GM21526 (cell line): Measurements from ENCODE around the gene CD300C.
"Not testable (repeated sequence)": the region's sequence is repeated elsewhere in the genome, so short reads cannot be mapped to it uniquely, and the experiment has no call there.

Experiments used
- ATAC-seq: cut with Tn5 transposase; IDR thresholded peaks from one replicate; pipeline ENCODE4 v1.9.1; 2021; ENCODE audit warnings: moderate library complexity; ENCODE audit not compliant: unreplicated experiment, low FRiP score

CD300C gene

GRCh38 chr17:74515941-74516340 is 30.0 kb downstream of the CD300C start:
- no peak for ATAC-seq

- ATAC-seq = no peak
These were observed 31.1 kb downstream of the CD300C start for GRCh38 chr17:74514632-74515334.

DNA sequence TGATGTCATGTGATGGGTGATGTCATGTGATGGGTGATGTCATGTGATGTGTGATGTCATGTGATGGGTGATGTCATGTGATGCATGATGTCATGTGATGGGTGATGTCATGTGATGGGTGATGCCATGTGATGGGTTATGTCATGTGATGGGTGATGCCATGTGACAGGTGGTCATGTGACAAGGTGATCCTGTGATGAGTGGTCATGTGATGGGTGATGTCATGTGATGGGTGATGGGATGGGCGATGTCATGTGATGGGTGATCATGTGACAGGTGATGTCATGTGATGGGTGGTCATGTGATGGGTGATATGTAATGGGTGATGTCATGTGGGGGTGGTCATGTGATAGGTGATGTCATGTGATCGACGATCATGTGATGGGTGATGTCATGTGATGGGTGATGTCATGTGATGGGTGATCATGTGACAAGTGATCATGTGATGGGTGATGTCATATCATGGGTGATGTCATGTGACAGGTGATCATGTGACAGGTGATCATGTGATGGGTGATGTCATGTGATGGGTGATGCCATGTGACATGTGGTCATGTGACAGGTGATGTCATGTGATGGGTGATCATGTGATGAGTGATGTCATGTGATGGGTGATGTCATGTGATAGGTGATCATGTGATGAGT is 31.8 kb downstream of the CD300C start:
- ATAC-seq = no peak

DNA sequence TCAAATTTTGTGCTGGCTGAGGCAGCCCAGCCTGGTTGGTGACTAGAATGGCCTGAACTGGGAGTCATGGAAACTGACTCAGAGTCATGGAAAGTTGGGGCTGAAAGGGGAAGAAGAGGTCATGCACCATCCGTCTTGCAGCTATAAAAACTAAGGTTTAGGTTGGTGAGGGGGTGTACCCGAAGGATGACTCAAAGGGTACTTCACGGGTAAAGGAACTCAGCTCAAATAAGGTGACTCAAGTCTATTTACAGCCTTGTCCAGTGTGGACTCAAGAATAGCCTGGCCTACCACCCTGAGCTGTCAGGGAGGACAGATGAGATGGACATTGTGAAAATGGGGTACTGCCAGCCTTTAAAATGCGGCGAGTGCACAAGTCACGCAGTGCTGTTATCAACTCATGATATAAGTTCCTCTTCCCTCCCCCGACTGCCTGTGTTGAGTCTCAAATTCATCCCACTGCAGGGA is 33.3 kb downstream of the CD300C start:
- no peak for ATAC-seq

DNA sequence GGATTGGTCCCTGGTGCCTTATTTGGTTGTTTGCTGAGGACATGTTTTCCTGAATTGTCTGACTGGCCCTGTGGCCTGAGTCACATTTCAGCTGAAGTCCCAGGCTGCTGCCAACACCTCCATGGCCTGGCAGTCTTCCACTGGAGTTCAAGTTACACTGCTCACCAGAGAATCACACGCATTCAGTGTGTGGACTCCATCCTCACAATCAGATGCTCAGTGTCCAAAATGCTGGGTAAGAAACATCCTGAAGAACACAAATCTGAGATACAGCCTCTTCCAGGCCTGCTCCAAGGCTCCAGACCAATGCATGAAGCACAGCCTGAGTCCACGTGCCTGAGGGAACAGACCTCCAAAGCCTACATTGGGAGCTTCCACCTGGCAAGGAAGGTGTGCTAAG is 33.9 kb downstream of the CD300C start:
- ATAC-seq = no peak

DNA sequence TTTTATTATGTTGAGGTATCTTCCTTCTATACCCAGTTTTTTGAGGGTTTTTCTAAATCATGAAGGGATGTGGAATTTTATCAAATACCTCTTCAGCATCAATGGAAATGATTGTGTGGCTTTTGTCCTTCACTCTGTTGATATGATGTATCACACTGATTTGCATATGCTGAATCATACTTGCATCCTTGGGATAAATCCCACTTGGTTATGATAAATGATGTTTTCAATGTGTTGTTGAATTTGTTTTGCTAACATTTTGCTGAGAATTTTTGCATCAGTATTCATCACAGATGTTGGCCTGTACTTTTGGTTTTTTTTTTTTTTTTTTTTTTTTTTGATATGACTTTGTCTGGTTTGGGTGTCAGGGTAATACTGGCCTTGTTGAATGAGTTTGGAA is 37.8 kb downstream of the CD300C start:
- no peak for ATAC-seq

DNA sequence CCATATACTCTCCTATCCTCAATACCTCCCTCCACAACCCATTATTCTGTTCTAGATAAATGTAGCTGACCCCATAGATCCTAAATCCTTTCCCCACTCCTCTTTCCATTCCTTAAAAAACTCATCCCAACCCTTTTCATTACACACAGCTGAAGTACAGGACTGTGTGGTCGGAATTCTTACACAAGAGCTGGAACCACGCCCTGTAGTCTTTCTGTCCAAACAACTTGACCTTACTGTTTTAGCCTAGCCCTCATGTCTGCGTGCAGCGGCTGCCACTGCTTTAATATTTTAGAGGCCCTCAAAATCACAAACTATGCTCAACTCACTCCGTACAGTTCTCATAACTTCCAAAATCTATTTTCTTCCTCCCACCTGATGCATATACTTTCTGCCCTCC is 42.0 kb downstream of the CD300C start:
- not testable (repeated sequence) for ATAC-seq

- ATAC-seq = no peak
These were observed 43.1 kb downstream of the CD300C start for GRCh38 chr17:74502861-74503260.

GRCh38 chr17:74499992-74500391 is 45.9 kb downstream of the CD300C start:
- ATAC-seq = no peak

- no peak for ATAC-seq
These were observed 48.4 kb downstream of the CD300C start for GRCh38 chr17:74497471-74497870.

DNA sequence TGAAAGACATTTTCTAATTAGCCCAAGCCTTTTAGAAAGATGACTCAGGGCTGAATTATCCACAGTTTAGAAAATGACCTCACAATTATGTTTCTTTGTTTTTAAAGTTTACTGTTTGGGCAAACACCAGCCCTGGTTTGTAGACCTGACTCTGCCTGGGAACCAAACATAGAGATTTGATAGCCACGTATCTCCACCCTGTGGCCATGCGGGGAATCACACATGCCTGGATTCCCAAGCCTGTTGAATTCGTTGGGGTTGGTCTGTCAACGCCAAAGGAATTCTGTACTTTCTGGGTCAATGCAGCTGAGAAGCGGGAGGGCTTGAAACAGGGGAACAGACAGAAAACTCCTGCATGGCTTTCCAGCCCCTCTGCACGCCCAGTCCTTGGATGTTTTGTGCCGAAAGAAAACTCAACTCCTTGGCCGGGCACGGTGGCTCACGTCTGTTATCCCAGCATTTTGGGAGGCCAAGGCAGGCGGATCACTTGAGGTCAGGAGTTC is 52.5 kb downstream of the CD300C start:
- no peak for ATAC-seq

DNA sequence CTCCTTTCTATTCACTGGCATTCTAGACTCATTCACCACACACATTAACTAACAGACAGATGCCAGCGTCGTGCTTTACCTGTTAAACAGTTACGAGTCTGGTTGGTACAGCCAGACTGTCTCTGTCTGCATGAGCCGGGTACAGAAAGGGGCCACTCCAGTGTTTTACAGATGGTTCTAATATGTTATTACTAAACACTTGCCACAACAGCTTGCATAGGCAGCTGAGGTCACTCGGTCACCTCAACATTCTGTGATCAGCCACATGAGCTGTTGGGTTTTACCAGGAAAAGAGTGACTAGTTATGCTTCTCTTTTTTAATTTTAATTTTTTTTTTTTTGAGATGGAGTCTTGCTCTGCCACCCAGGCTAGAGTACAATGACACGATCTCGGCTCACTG is 54.3 kb downstream of the CD300C start:
- ATAC-seq = no peak
